Measurements from ENCODE around the gene PPP1R27.

PPP1R27 gene

GRCh38 chr17:81805707-81806460 is 29.0 kb downstream of the PPP1R27 start:
- FAIRE-seq (no peak), DNase-seq (ENCODE audit: low spot score) (no peak)

DNA sequence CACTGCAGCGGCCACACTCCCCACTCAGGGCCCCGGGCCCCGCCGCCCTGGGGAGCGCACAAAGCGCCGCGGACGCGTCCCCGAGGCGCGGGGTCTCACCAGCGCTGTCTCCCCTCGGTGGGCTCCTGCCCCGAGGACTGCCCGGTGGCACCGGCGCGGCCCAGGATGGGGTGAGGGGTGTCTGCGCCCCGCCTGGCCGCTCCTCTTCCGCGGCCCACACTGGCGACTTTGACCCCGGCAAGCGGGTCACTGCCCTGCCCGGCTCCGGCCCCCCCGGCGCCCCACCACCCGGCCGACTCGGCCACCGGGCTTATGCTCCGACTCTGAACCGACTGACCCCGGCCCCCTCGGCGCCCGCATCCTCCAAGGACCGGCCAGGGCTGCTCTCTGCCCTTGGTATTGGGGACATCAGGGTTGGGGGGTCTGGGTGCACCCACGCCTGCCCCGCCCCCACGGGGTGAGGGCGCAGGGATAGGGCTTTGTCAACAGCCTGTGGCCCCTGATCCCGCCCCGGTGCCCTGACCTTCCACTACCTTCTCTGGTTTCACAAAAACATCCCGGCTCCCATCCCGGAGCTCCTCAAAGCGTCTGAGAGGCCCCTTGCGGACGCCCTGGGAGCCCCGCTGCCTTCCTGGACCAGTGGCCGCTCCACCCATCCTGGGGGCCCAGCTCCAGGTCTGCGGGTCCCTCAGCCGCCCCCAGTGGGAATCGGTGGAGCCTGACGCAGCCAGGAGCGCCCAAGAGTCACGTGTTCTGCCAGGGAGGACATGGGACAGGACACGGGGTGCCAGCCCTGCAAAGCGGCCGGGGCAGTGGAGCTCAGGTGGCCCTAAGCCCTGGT is 30.1 kb downstream of the PPP1R27 start:
- no peak for DNase-seq (ENCODE audit: low spot score)

DNA sequence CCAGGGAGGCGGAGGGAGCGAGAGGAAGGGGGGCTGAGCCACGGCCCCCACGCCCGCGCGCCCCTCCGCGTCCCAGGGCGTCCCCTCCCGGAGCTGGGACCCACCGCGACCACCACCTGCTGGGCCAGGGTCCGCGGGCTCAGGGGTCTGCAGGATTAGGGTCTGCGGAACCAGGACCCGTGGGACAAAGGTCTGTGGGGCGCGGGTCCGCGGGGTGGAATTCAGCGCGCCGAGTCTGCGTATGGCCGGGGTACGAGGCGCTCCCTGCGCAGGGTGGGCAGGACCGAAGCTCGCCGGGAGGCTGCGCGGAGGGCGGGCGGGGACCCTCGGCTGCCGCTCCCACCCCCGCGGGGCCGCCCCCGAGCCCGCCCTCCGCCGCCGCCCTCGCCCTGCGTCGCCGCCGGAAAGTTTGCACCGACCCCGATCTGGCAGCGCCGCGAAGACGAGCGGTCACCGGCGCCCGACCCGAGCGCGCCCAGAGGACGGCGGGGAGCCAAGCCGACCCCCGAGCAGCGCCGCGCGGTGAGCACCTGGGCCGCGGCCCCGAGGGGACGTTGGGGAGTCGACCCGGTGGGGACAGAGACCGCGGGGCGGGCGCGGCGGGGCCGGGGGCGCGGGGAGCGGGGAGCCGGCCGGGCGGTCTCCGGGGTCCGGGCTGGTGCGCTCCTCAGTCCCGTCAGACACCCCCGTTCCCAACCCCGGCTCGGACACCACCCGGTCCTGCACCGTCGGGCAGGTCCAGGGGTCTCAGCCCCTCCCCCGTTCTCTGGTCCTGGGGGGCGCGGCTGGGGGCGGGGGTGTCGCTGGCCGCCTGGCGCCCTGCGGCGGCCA is 30.9 kb downstream of the PPP1R27 start, which contains the start of gene GCGR:
GCGR (plus strand) TSS at position 423 of the 831 bp plus-strand sequence. CDS start 4,869 bp downstream, outside the sequence.
- FAIRE-seq (no peak), DNase-seq (ENCODE audit: low spot score) (no peak)

More for the DNA sequence above, 30.1 kb downstream of the PPP1R27 start:
- FAIRE-seq, result no peak

GRCh38 chr17:81802856-81803643 is 31.8 kb downstream of the PPP1R27 start:
- FAIRE-seq (peak; percentile 37), DNase-seq (ENCODE audit: low spot score) (no peak)

DNA sequence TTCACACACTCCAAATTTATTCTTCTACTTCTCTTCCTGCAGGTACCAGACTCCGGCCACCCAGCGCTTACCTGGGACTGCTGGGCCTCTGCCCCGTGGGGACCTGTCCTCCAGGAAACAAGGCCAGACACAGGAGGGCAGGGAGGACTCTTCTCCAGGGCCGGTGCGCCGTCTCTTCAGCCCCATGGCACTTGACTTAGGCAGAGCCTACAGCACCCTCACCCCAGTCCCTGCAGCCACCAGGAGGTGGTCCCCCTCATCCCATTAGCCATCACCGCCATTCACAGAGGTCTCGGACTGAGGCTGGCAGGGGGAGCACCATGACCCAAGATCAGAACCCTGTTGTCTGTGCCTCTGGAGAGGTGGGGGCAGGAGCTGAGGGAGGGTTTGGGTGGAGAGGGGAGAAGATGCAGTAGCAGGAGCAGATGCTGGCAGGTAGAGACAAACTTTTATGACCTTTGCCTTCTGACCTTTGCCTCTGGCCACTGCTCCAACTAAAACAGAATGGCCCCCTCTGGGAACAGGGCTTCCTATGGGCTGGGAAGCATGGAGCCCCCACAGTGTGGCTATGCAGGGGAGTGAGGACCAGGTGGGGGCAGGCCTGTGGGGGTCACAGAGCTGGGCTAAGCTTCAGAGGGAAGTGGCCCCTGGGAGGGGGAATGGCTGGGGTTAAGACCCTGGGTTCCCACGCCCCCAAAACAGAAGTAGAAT is 32.6 kb downstream of the PPP1R27 start:
- FAIRE-seq, result no peak
- DNase-seq (ENCODE audit: low spot score), result no peak

DNA sequence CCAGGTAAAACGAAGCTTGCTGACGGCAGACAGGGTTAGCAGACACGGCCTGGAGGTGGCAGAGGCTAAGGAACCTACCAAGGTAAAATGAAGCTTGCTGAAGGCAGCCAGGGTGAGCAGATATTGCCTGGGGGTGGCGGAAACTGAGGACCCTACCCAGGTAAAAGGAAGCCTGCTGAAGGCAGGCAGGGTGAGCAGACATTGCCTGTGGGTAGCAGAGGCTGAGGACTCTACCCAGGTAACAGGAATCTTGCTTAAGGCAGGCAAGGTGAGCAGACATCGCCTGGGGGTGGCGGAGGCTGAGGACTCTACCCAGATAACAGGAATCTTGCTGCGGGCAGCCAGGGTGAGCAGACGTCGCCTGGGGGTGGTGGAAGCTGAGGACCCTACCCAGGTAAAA is 33.5 kb downstream of the PPP1R27 start:
- FAIRE-seq, result no peak
- DNase-seq (ENCODE audit: low spot score), result no peak

GRCh38 chr17:81794509-81794908 is 40.3 kb downstream of the PPP1R27 start:
- no peak for FAIRE-seq

GRCh38 chr17:81794074-81794476 is 40.8 kb downstream of the PPP1R27 start:
- DNase-seq (ENCODE audit: low spot score), result no peak
- no peak for FAIRE-seq

More at GRCh38 chr17:81794509-81794908, 40.3 kb downstream of the PPP1R27 start:
- no peak for DNase-seq (ENCODE audit: low spot score)

- FAIRE-seq, result no peak
- no peak for DNase-seq (ENCODE audit: low spot score)
Observed at GRCh38 chr17:81792675-81793615, 41.9 kb downstream of the PPP1R27 start.

Data from urothelium cell line (cell line).